GM19328 (cell line): ENCODE data around the gene GOLGA6L2.

Source experiments
- ATAC-seq: cut with Tn5 transposase; IDR thresholded peaks from one replicate; pipeline ENCODE4 v1.9.1; 2021; ENCODE audit warnings: mild to moderate bottlenecking, moderate library complexity; ENCODE audit not compliant: unreplicated experiment

Gene GOLGA6L2

GRCh38 chr15:23395832-23396231 is 51.2 kb downstream of the GOLGA6L2 start:
- no peak for ATAC-seq

- no peak for ATAC-seq
Measured at GRCh38 chr15:23395030-23395692, 51.9 kb downstream of the GOLGA6L2 start.
